Measurements from ENCODE around the gene RHOBTB3.

GRCh38 chr5:95704150-95704549 lies 27.0 kb upstream of the RHOBTB3 start:
- no peak for TF ChIP-seq FOXA2 (IDR thresholded peaks at IDR 0.05)
- TF ChIP-seq FOXA1 (IDR thresholded peaks at IDR 0.05): no peak
- no peak for TF ChIP-seq CTCF (IDR thresholded peaks at IDR 0.05; ENCODE audit: low read depth, low read length, missing input control)
